Lower lobe of right lung (tissue), 2 donors: ENCODE data around the gene B4GALT2. TPM values are rescaled to one million over a fixed set of nuclear protein-coding genes. Genes with fewer than 3 reads are reported as not detected.

ENCODE experiments used
- ATAC-seq, 2 donors: fragments of 200-7000 bp; cut with Tn5 transposase; one replicate each; pipeline ENCODE4 v1.9.1; 2020 to 2022; ENCODE audit warnings: mild to moderate bottlenecking in 2 of 2, moderate library complexity in 2 of 2
- DNase-seq: peaks from one replicate; pipeline ENCODE4 v3.0.0-alpha.2; 2020
- H3K27ac ChIP-seq: fragments of 200-600 bp; one replicate; pipeline ENCODE4 v1.8.0; 2022
- H3K27me3 ChIP-seq: fragments of 200-600 bp; one replicate; pipeline ENCODE4 v1.8.0; 2022; ENCODE audit warnings: low read depth
- H3K36me3 ChIP-seq: fragments of 200-600 bp; one replicate; pipeline ENCODE4 v1.8.0; 2022; ENCODE audit warnings: mild to moderate bottlenecking
- H3K4me1 ChIP-seq: fragments of 200-600 bp; one replicate; pipeline ENCODE4 v1.8.0; 2022
- H3K4me3 ChIP-seq: fragments of 200-600 bp; one replicate; pipeline ENCODE4 v1.8.0; 2022; ENCODE audit warnings: mild to moderate bottlenecking
- H3K9me3 ChIP-seq: fragments of 200-600 bp; one replicate; pipeline ENCODE4 v1.8.0; 2022
- intact Hi-C: fragments of 100-400 bp; cut with DNase I; formaldehyde crosslinking; loops from one replicate; pipeline ENCODE4 v1.11.0; 2022
- total RNA-seq: library from RNA; stranded (reverse); fragmentation: NEBNext Ultra II Directional; extraction: Animal tissue kit (Norgen Biotek cat#: 25700); gene quantifications from one replicate; pipeline ENCODE4 v1.2.1, GENCODE V29; 2021
- TF ChIP-seq, protein P1 (sequence below): fragments of 200-600 bp; IDR thresholded peaks from one replicate; pipeline ENCODE4 v1.8.0; 2022; ENCODE audit warnings: antibody characterized with exemption, mild to moderate bottlenecking
- donor health status: DM: no; HTN: yes; CAD: no; lungs with severe emphysema.

Gene B4GALT2
- total RNA-seq, 1 donor from 2014 or later: 17.3 TPM

- ATAC-seq (no peak), DNase-seq (no peak)
- Histone ChIP-seq H3K4me1 (no peaks in the 10 kb centered on the region), H3K9me3 (no peaks in the 10 kb centered on the region), H3K36me3 (peaks cover 64% of the 10 kb centered on the region), H3K27ac (no peak overlapping the region), H3K4me3 (no peak overlapping the region), H3K27me3 (no peaks in the 10 kb centered on the region)
- TF ChIP-seq, protein P1, sequence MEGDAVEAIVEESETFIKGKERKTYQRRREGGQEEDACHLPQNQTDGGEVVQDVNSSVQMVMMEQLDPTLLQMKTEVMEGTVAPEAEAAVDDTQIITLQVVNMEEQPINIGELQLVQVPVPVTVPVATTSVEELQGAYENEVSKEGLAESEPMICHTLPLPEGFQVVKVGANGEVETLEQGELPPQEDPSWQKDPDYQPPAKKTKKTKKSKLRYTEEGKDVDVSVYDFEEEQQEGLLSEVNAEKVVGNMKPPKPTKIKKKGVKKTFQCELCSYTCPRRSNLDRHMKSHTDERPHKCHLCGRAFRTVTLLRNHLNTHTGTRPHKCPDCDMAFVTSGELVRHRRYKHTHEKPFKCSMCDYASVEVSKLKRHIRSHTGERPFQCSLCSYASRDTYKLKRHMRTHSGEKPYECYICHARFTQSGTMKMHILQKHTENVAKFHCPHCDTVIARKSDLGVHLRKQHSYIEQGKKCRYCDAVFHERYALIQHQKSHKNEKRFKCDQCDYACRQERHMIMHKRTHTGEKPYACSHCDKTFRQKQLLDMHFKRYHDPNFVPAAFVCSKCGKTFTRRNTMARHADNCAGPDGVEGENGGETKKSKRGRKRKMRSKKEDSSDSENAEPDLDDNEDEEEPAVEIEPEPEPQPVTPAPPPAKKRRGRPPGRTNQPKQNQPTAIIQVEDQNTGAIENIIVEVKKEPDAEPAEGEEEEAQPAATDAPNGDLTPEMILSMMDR: no peak
- intact Hi-C loops: no loop called here
Observed at GRCh38 chr1:43957407-43958040, 21.5 kb upstream of the B4GALT2 start.

GRCh38 chr1:43958351-43959255, 20.4 kb upstream of the B4GALT2 start:
- Histone ChIP-seq H3K27me3 (no peaks in the 10 kb centered on the region), H3K27ac (no peak overlapping the region), H3K4me1 (no peaks in the 10 kb centered on the region), H3K9me3 (no peaks in the 10 kb centered on the region), H3K36me3 (peaks cover 73% of the 10 kb centered on the region), H3K4me3 (no peak overlapping the region)
- DNase-seq: no peak
- intact Hi-C loops: no loop called here
- TF ChIP-seq, protein P1: no peak
- ATAC-seq: no peak

DNA sequence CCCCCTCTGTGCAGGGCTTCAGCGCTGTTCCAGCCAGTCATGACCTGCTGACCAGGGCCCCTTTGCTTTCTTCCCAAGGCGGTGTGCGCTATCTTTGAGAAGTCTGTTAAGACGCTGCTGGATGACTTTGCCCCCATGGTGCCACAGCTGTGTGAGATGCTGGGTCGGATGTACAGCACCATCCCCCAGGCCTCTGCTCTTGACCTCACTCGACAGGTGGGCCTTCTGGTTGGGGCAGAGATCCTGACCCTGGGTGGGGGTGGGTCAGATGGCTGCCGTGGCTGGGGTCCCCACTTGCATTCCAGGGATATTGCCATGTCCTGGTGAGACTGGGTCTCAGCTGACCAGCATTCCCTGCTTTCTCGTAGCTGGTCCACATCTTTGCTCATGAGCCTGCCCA, 18.2 kb upstream of the B4GALT2 start:
- intact Hi-C loops: no loop called here
- no peak for ATAC-seq
- H3K4me1 ChIP-seq: no peaks in the 10 kb centered on the region
- no peak overlapping the region for H3K4me3 ChIP-seq
- no peak overlapping the region for H3K27ac ChIP-seq
- no peaks in the 10 kb centered on the region for H3K27me3 ChIP-seq
- peaks cover 82% of the 10 kb centered on the region for H3K36me3 ChIP-seq
- TF ChIP-seq, protein P1: no peak
- H3K9me3 ChIP-seq: no peaks in the 10 kb centered on the region
- no peak for DNase-seq

DNA sequence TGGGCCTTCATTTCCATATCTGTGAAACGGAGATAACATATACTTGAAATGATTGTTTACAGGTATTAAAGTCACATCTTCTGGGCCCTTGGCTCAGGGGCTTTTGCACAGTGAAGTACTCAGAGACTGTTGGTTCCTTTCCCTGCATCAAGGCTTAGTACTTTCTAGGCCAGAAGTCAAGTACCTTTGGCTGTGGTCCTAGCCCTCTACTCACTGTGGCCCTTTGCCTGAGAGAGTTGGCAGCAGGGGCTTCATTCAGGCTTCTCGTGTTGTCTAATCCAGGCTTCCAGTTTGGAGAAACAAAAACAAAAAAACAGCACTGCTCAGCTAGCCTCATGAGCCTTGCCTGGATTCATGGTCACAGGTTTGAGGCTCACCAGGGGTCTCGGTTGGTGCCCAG, 17.3 kb upstream of the B4GALT2 start:
- H3K27ac ChIP-seq: no peak overlapping the region
- intact Hi-C loops: no loop called here
- no peaks in the 10 kb centered on the region for H3K27me3 ChIP-seq
- no peak for ATAC-seq
- no peaks in the 10 kb centered on the region for H3K4me1 ChIP-seq
- peaks cover 83% of the 10 kb centered on the region for H3K36me3 ChIP-seq
- H3K9me3 ChIP-seq: no peaks in the 10 kb centered on the region
- DNase-seq: no peak
- TF ChIP-seq, protein P1: no peak
- H3K4me3 ChIP-seq: no peak overlapping the region

GRCh38 chr1:43962324-43962723, 16.7 kb upstream of the B4GALT2 start:
- H3K27me3 ChIP-seq: no peaks in the 10 kb centered on the region
- no peak overlapping the region for H3K27ac ChIP-seq
- ATAC-seq: no peak
- peaks cover 83% of the 10 kb centered on the region for H3K36me3 ChIP-seq
- DNase-seq: no peak
- TF ChIP-seq, protein P1: no peak
- H3K4me1 ChIP-seq: no peaks in the 10 kb centered on the region
- H3K9me3 ChIP-seq: no peaks in the 10 kb centered on the region
- no peak overlapping the region for H3K4me3 ChIP-seq
- intact Hi-C loops: no loop called here
